HG02885 (cell line): Measurements from ENCODE around the gene CCDC102A.
A peak's percentile ranks its signal among the peaks of the same experiment; 100 is the strongest.
"Not testable (repeated sequence)": the region's sequence is repeated elsewhere in the genome, so short reads cannot be mapped to it uniquely, and the experiment has no call there.

ENCODE experiments used
- ATAC-seq: cut with Tn5 transposase; IDR thresholded peaks from one replicate; pipeline ENCODE4 v1.9.1; 2021; ENCODE audit warnings: mild to moderate bottlenecking; ENCODE audit not compliant: unreplicated experiment, poor library complexity

Gene CCDC102A

GRCh38 chr16:57536306-57537193 is at the start of gene CCDC102A:
CCDC102A (minus strand) TSS chr16:57536571; CDS start chr16:57529177, 7,394 bp downstream.
- ATAC-seq = peak; percentile 28

- ATAC-seq = no peak
These were observed 48.8 kb upstream of the CCDC102A start for GRCh38 chr16:57585051-57585687.

GRCh38 chr16:57579361-57579665 is 42.9 kb upstream of the CCDC102A start:
- no peak for ATAC-seq

- ATAC-seq = no peak
These were observed 42.4 kb upstream of the CCDC102A start for GRCh38 chr16:57578521-57579360.

- ATAC-seq = no peak
These were observed 41.4 kb upstream of the CCDC102A start for GRCh38 chr16:57577691-57578224.

GRCh38 chr16:57577214-57577613 is 40.8 kb upstream of the CCDC102A start:
- no peak for ATAC-seq

- peak; percentile 77 for ATAC-seq
These were observed 40.1 kb upstream of the CCDC102A start for GRCh38 chr16:57576429-57576870.

- ATAC-seq = no peak
These were observed 39.3 kb upstream of the CCDC102A start for GRCh38 chr16:57575468-57576277.

GRCh38 chr16:57574646-57575467 is 38.5 kb upstream of the CCDC102A start:
- ATAC-seq = no peak

GRCh38 chr16:57574086-57574485 is 37.7 kb upstream of the CCDC102A start:
- ATAC-seq = no peak

- ATAC-seq = no peak
These were observed 36.8 kb upstream of the CCDC102A start for GRCh38 chr16:57572978-57573728.

- ATAC-seq = no peak
These were observed 34.7 kb upstream of the CCDC102A start for GRCh38 chr16:57571098-57571497.

- ATAC-seq = no peak
These were observed 34.1 kb upstream of the CCDC102A start for GRCh38 chr16:57570301-57571070.

- ATAC-seq = no peak
These were observed 33.1 kb upstream of the CCDC102A start for GRCh38 chr16:57569306-57569946.

GRCh38 chr16:57568772-57569171 is 32.4 kb upstream of the CCDC102A start:
- ATAC-seq = not testable (repeated sequence)

- ATAC-seq = no peak
These were observed 31.9 kb upstream of the CCDC102A start for GRCh38 chr16:57568173-57568678.

- no peak for ATAC-seq
These were observed 31.3 kb upstream of the CCDC102A start for GRCh38 chr16:57567691-57568090.
